Spleen (tissue), 7 donors: ENCODE data around the gene IL13.

Experiments
- POLR2A ChIP-seq, 3 donors: fragments of 450-650 bp; IDR thresholded peaks; one replicate each; pipeline ENCODE4 v1.5.1; 2017; ENCODE audit warnings: antibody characterized with exemption in 3 of 3, mild to moderate bottlenecking in 1 of 3
- TF ChIP-seq, protein P1 (sequence below), 11 experiments: fragments of 200-600 bp in 7 of 11; fragments of 450-650 bp in 4 of 11; sonication (generic) in 4 of 11; IDR thresholded peaks in 8 of 11; conservative IDR thresholded peaks in 3 of 11; 1 replicate in 7 of 11; 2 replicates in 4 of 11; pipeline versions ENCODE4 v1.4.0 to v1.8.0; 2016 to 2021; ENCODE audit warnings: antibody characterized with exemption in 11 of 11, inconsistent platforms in 4 of 11, mild to moderate bottlenecking in 1 of 11
- donor health status: DM: no; HTN: no; CAD: no; lungs with moderate emphysema.
- donor health status: DM: no; HTN: no; CAD: no.
- donor health status: DM: no; HTN: no; CAD: no.

DNA sequence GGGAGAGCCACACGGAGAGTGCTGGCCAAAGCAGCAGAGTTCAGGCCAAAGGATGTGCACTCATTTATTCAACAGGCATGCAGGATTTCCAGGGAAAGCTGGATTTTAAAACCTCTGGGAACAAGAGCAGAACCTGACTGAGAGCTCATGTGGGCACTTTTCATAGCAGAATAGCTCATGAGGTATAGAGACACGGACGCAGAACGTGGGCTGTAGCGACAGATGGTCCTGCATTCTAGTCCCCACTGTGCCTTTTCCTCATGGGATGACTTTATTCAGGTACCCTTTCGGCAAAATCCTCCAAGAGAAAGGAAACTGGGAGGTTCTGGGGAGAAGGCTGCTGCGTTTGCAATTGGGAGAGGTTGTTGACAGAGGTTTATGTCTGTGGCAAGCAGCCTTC is 21.2 kb downstream of the IL13 start:
- TF ChIP-seq, protein P1, sequence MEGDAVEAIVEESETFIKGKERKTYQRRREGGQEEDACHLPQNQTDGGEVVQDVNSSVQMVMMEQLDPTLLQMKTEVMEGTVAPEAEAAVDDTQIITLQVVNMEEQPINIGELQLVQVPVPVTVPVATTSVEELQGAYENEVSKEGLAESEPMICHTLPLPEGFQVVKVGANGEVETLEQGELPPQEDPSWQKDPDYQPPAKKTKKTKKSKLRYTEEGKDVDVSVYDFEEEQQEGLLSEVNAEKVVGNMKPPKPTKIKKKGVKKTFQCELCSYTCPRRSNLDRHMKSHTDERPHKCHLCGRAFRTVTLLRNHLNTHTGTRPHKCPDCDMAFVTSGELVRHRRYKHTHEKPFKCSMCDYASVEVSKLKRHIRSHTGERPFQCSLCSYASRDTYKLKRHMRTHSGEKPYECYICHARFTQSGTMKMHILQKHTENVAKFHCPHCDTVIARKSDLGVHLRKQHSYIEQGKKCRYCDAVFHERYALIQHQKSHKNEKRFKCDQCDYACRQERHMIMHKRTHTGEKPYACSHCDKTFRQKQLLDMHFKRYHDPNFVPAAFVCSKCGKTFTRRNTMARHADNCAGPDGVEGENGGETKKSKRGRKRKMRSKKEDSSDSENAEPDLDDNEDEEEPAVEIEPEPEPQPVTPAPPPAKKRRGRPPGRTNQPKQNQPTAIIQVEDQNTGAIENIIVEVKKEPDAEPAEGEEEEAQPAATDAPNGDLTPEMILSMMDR (IDR thresholded peaks at IDR 0.05 in 8 of 11, conservative IDR thresholded peaks at IDR 0.05 in 3 of 11) = no peak
- no peak for TF ChIP-seq POLR2A (IDR thresholded peaks at IDR 0.05)
